ENCODE results near the gene SNX25.

DNA sequence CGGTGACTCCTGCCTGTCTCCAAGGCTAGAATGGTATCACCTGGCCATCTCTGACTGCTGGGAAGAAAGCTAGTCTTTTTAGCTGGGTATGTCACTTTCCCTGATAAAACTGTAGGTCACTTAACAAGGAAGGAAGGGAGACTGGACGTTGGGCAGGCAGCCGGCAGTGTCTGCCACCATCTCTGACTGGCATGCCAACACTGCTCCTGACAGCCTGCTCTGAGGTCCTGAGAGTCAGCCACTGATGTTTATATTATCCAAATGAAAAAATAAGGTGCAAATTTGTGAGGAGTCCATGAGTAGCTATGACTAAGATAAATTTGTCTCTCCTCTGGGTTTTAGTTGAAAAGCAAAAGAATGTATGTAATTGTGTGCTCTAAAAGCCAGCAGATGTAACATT, 77.2 kb downstream of the SNX25 start:
- TF ChIP-seq POLR2A (IDR thresholded peaks at IDR 0.05; ENCODE audit: low read depth) (no peak), EP300 (IDR thresholded peaks at IDR 0.05) (no peak), POLR2AphosphoS5 (IDR thresholded peaks at IDR 0.05) (no peak)
- TF ChIP-seq, protein P1, sequence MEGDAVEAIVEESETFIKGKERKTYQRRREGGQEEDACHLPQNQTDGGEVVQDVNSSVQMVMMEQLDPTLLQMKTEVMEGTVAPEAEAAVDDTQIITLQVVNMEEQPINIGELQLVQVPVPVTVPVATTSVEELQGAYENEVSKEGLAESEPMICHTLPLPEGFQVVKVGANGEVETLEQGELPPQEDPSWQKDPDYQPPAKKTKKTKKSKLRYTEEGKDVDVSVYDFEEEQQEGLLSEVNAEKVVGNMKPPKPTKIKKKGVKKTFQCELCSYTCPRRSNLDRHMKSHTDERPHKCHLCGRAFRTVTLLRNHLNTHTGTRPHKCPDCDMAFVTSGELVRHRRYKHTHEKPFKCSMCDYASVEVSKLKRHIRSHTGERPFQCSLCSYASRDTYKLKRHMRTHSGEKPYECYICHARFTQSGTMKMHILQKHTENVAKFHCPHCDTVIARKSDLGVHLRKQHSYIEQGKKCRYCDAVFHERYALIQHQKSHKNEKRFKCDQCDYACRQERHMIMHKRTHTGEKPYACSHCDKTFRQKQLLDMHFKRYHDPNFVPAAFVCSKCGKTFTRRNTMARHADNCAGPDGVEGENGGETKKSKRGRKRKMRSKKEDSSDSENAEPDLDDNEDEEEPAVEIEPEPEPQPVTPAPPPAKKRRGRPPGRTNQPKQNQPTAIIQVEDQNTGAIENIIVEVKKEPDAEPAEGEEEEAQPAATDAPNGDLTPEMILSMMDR (IDR thresholded peaks at IDR 0.05) = no peak

Measured in esophagus muscularis mucosa (tissue), 4 donors.